Amniotic epithelial cell (primary cell): ENCODE measurements around the gene ABCG8.

Experiments
- DNase-seq: peaks from one replicate; pipeline ENCODE4 v3.0.0-alpha.2; 2010; ENCODE audit warnings: low read depth

Gene ABCG8

DNA sequence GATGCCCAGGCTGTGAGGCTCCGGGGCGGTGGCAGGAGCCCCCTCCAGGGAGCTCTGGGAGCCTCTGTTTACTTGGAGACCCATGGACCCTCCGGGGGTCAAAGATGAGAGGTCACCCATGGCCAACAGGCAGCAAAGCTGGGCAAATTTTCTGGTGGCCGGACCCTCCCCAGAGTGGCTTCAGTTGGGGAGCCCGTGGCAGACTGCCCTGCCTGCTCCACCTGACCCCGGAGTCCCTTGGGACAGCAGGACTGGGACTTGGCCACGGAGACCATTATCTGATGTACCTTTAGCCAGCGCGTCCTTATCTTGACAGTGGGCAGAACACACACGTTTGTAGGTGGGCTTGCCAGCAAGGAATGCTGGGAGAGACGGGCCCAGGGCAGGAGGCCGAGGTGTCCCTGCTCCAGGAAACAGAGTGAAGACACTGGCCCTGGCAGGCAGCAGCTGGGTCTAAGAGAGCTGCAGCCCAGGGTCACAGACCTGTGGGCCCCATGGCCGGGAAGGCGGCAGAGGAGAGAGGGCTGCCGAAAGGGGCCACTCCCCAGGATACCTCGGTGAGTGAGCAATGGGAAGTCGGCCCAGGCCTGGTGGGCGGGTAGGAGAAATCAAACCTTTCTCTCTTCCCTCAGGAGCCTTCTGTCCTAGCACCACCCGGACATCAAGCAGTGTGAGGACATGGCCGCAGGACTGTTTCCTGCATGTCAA, at the start of gene ABCG8, which contains the start of gene ABCG5:
TSS of gene ABCG8 (plus strand) at position 412 of the 708 bp plus-strand sequence. CDS start at position 495, 83 bp downstream.
TSS of gene ABCG5 (minus strand) at position 280 of the 708 bp plus-strand sequence. CDS start at position 120, 160 bp downstream.
- DNase-seq, result no peak

GRCh38 chr2:43790147-43790546, 48.6 kb upstream of the ABCG8 start:
- peak; percentile 55 for DNase-seq

DNA sequence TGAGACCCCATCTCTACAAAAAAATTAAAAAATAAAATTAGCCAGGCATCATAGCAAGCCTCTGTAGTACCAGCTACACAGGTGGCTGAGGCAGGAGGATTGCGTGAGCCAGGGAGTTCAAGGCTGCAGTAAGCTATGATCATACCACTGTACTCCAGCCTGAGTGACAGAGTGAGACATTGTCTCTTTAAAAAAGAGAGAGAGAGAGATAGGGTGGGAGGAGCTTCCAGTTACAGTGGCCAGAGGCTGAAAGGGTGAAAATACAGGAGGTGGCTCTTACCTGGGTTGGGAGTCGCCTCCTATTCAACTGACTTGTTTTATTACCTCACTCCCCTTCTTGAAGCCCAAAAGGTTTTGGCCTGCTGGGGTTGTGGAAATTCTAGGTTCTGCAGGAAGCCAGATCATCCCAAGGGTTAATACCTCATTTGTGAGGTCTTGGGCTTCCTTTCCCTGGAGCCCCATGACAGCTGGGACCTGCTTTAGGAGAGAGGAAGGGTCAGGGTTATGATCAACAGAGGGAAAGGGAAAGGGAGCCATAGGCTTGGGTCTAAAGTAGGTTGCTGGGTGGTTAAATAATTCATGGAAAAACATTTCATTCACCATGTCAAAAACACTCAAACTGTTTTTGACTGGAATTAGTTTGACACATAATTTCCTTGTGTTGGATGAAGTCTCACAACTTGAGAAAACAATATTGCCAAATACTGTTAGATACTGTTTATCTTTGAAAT, 47.6 kb upstream of the ABCG8 start:
- DNase-seq, result no peak

DNA sequence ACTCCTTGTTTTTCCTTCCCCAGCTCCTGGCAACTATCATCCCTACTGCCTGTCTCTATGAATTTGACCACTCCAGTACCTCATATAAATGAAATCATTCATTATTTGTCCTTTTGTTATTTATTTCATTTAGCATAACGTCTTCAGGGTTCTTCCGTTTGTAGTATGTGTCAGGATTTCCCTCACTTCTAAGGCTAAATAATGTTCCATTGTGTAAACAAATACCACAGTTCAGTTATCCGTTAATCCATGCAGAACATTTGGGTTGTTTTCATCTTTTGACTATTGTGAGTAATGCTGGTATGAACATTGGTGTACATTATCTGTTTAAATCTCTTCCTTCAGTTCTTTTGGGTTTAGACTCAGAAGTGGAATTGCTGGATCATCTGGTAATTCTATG, 46.1 kb upstream of the ABCG8 start:
- peak; percentile 10 for DNase-seq

DNA sequence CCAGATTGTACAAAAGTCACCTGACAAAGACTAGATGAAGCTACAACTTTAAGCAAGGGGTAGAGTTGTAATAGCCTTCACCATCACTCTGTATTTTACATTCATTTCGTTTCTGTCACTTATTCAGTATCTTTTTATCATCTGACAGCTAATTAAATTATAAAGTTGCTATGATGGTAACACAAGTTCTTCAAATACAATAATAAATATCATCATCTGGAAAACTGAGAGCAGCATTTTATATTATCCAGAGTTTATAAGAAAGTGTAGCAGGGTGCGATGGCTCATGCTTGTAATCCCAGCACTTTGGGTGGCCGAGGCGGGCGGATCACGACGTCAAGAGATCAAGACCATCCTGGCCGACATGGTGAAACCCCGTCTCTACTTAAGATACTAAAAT, 43.8 kb upstream of the ABCG8 start:
- DNase-seq, result no peak

DNA sequence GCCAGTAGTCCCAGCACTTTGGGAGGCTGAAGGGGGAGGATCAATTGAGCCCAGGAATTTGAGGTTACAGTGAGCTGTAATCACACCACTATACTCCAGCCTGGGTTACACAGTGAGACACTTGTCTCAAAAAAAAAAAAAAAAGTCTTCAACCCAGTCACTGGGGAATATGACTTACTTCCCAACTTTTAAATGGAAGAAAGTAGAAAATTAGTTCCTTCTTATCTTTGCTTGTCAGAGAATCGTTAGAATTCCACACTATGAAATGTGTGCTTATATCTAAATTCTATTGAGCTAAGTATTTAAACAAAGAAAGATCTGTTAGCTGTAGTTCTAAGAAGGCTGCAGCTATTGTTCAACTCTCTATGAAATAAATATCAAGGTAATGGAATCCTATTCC, 42.6 kb upstream of the ABCG8 start:
- no peak for DNase-seq

DNA sequence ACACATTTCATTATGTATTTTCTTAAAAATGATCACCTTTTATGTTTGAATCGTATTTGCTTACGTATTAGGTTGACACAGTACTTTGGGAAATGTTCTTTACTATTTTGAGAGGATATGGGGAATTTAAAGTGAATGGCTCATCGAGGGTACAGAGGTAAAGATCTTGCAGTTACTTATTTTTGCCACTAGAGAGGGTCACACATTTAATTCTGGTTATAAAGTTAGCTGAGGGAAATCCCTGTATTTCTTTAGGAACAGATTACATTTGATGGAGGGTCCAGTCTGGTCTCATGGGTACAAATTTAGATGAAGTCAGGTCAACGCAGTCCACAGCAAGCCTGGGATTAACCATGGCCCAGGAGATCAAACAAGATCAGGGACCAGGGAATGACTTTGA, 40.5 kb upstream of the ABCG8 start:
- no peak for DNase-seq

DNA sequence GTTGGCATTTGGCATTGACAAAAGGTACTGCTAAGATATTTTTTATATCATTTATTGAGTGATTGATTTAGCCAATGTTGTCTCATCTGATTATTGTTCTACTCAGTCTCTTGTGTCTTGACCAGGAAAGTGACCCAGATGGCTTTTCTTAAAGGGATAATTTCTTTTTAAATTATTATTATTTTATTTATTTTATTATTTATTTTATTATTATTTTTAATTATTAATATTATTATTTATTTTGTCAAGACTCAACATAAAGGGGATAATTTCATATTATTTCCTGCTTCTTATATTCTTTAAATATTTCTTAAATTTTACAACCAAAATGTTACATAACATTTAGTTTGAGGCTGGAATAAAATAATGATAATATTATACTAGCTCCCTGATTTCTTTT, 37.9 kb upstream of the ABCG8 start:
- no peak for DNase-seq

GRCh38 chr2:43802135-43802534, 36.6 kb upstream of the ABCG8 start:
- DNase-seq, result no peak

GRCh38 chr2:43803113-43803512, 35.7 kb upstream of the ABCG8 start:
- no peak for DNase-seq

DNA sequence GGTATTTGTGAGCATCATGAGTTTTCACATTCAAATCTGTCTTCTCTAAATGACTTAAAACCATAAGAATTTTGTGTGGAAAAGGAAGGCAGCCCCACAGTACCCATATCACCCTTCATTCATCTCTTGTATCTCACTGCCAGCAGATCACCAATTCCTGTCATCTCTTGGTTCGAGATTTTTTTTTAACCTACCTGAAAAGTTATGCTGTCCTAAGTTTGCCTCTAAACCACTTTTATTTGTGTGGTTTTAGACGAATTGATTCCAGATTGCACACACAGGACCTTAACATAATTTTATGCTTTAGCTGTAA, 32.1 kb upstream of the ABCG8 start:
- no peak for DNase-seq

- DNase-seq, result no peak
Measured at GRCh38 chr2:43810452-43810851, 28.3 kb upstream of the ABCG8 start.

GRCh38 chr2:43810888-43811287, 27.9 kb upstream of the ABCG8 start:
- DNase-seq, result no peak

- no peak for DNase-seq
Measured at GRCh38 chr2:43812006-43812405, 26.8 kb upstream of the ABCG8 start.

- DNase-seq, result no peak
Measured at GRCh38 chr2:43812947-43813346, 25.8 kb upstream of the ABCG8 start.

DNA sequence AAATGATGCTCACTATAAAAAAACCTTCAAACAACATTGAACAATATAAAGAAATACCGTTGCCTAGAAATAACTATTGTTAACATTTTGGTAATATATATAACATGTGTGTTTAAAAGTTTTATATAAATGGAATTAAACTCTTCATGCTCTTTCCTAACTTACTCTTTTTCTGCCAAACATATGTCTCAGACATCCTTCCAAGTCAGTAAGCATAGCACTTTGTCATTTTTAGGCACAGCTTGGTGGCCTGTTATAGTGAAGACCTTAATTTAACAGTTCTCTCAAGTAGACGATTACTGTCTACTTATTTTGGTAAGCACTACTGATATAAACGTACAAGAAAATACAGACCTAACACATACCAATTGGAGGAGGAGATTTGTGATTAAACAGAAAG, 24.1 kb upstream of the ABCG8 start:
- no peak for DNase-seq

DNA sequence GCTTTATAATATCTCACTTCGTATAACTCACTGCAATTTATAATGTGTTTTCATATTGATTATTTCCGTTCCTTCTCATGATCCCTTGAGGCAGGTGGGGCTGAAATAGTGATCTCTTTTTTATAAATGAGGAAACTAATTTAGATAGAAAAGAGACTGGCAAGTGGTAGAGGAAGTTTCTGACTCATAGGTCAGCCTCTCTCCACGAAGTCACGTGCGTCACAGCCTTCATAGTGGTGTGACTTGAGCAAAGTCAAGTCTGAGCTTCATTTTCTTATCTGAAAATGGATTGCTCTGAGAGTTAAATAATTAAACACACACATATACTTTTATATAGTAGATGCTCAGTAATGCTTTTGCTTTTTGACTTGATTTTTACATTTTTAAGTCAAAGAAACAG, 20.0 kb upstream of the ABCG8 start:
- peak; percentile 23 for DNase-seq

DNA sequence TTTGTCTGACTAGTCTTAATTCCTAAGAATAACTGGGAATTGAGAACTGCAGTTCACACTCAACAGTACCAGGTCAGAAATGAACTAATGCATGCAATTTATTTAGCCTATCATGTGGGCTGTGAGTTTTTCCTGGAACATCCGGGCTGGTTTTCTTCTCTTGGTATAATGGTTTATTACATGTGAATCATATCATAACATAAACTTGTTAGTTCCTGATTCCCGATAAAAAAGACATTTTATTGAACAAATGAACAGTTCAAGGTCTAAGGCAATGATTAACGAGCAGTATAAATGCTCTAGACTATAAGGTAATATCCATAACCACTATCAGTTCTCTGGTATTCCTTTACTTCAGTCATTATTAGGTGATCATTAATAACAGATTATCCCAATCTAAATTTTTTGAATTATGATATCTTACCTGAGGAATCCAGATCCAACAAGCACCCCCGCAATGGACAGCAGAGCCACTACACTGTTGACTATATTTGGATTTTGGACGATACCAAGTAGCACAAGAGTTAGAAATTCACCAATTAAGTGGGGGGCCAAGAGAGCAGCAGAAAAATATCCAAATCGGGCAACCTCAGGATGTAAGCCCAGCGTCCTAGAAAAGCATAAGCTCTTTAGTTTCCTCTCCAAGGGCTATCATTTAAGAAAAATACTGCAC, 19.1 kb upstream of the ABCG8 start:
- DNase-seq, result no peak

GRCh38 chr2:43822839-43823238, 15.9 kb upstream of the ABCG8 start:
- DNase-seq, result no peak

DNA sequence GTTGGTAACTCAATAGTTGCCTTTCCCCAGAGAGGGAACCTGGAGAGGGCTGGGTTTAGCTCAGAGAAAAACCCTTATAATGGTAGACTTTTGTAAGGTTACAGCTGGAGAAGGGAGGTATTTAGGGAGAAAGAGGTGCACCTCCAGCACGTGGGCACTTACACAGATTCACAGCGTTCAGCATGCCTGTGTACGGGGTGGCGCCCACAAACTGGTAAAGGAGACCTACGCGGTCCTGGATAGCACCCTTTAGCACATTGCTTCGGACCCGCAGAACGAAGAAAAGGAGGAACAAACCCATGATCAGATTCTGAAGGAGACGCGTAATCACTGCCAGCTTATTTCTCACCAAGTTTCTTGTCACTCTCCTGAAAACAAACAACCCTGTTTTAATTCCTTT, 15.0 kb upstream of the ABCG8 start:
- no peak for DNase-seq

DNA sequence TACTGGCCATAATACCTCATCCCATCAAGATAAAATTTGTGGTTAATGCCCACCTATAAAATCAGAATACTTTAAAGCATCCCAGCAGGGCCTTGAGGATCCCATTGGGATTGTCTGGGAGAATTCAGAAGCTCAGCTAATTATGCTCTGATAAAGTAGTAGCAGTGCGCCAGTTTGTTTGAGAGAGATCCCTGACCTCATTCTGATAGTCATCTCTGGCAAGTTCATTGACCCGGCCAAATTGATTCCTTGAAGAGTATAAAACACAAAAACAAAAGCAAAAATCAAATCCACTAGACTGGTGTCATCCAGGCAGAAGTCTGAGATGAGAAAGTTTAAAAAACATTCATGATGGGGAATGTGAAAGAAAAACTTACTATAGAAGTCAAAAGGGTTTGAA, 14.3 kb upstream of the ABCG8 start:
- no peak for DNase-seq

- DNase-seq, result no peak
Measured at GRCh38 chr2:43824951-43825493, 13.7 kb upstream of the ABCG8 start.

DNA sequence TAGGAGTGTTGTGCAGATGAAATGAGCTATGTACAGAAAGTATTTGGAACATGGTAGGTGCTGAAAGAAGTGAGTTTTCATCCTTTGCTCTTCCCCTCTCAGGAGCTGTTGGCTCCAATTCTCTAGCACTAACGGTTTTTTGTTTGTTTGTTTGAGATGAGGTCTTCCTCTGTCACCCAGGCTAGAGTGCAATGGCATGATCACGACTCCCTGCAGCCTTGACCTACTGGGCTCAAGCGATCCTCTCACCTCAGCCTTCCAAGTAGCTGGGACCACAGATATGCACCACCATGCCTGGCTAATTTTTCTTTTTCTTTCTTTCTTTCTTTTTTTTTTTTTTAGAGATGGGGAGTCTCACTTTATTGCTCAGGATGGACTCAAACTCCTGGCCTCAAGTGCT, 12.9 kb upstream of the ABCG8 start:
- no peak for DNase-seq
